Naive thymus-derived CD4-positive, alpha-beta T cell (primary cell): ENCODE data around the gene MRPL40. TPM values are rescaled to one million over a fixed set of nuclear protein-coding genes. Genes with fewer than 3 reads are reported as not detected.
A peak's percentile ranks its signal among the peaks of the same experiment; 100 is the strongest.

Experiments
- ATAC-seq: fragments of 150-1000 bp; cut with Tn5 transposase; 2 replicates; pipeline ENCODE4 v1.10.0; 2021; ENCODE audit warnings: mild to moderate bottlenecking, moderate library complexity
- CTCF ChIA-PET: fragments of 350-600 bp; sonication (Branson Sonifier 250); formaldehyde crosslinking; loops from one replicate; lab custom pipeline; 2021; ENCODE audit warnings: antibody characterized with exemption; lab: Charles Lee
- POLR2A ChIA-PET: fragments of 350-600 bp; sonication (Branson Sonifier 250); formaldehyde crosslinking; loops from one replicate; lab custom pipeline; 2021; ENCODE audit warnings: antibody characterized with exemption, inconsistent platforms; lab: Charles Lee
- DNase-seq, 9 donors: peaks; one replicate each; pipeline versions ENCODE4 v3.0.0 to v3.0.0-alpha.2; 2020 to 2022; ENCODE audit warnings: mixed read lengths in 1 of 9
- H3K27ac ChIP-seq: one replicate; pipeline ENCODE4 v1.7.0; 2013; ENCODE audit warnings: mild to moderate bottlenecking, low read depth, low read length, moderate library complexity
- H3K27me3 ChIP-seq, 2 donors: one replicate each; pipeline ENCODE4 v1.7.0; 2013; ENCODE audit warnings: low read length in 2 of 2, mild to moderate bottlenecking in 2 of 2, moderate library complexity in 2 of 2; ENCODE audit not compliant: control insufficient read depth in 2 of 2, insufficient read depth in 2 of 2
- H3K36me3 ChIP-seq, 3 experiments: 1 replicate in 2 of 3; 2 replicates in 1 of 3; pipeline ENCODE4 v1.7.0; 2013; ENCODE audit warnings: low read length in 3 of 3, mild to moderate bottlenecking in 3 of 3, moderate library complexity in 1 of 3; ENCODE audit not compliant: insufficient read depth in 3 of 3, control insufficient read depth in 2 of 3
- H3K4me1 ChIP-seq, 2 donors: one replicate each; pipeline ENCODE4 v1.7.0; 2013; ENCODE audit warnings: low read length in 2 of 2, mild to moderate bottlenecking in 2 of 2, moderate library complexity in 1 of 2; ENCODE audit not compliant: control insufficient read depth in 2 of 2, insufficient read depth in 2 of 2
- H3K4me3 ChIP-seq: 2 replicates; pipeline ENCODE4 v1.7.0; 2013; ENCODE audit warnings: mild to moderate bottlenecking, low read length
- H3K9me3 ChIP-seq, 3 experiments: 1 replicate in 2 of 3; 2 replicates in 1 of 3; pipeline ENCODE4 v1.7.0; 2013; ENCODE audit warnings: low read length in 3 of 3; ENCODE audit not compliant: control insufficient read depth in 2 of 3
- H3K27ac Mint-ChIP-seq, 9 donors: one replicate each; pipeline ENCODE4 v1.8.0; 2020 to 2022; ENCODE audit warnings: mixed read lengths in 9 of 9, mild to moderate bottlenecking in 8 of 9, moderate library complexity in 5 of 9, inconsistent platforms in 2 of 9
- H3K27me3 Mint-ChIP-seq, 5 donors: one replicate each; pipeline ENCODE4 v1.8.0; 2021 to 2022; ENCODE audit warnings: mixed read lengths in 5 of 5, mild to moderate bottlenecking in 1 of 5
- H3K36me3 Mint-ChIP-seq, 5 donors: one replicate each; pipeline ENCODE4 v1.8.0; 2020 to 2022; ENCODE audit warnings: mixed read lengths in 5 of 5, mild to moderate bottlenecking in 3 of 5, inconsistent platforms in 1 of 5
- H3K4me1 Mint-ChIP-seq, 7 donors: one replicate each; pipeline ENCODE4 v1.8.0; 2020 to 2022; ENCODE audit warnings: mixed read lengths in 7 of 7, mild to moderate bottlenecking in 3 of 7, inconsistent platforms in 1 of 7
- H3K4me3 Mint-ChIP-seq, 10 donors: one replicate each; pipeline ENCODE4 v1.8.0; 2020 to 2022; ENCODE audit warnings: mild to moderate bottlenecking in 10 of 10, mixed read lengths in 10 of 10, moderate library complexity in 6 of 10, inconsistent platforms in 2 of 10
- H3K9me3 Mint-ChIP-seq, 11 donors: one replicate each; pipeline ENCODE4 v1.8.0; 2020 to 2022; ENCODE audit warnings: mixed read lengths in 11 of 11, mild to moderate bottlenecking in 4 of 11, inconsistent platforms in 1 of 11, moderate library complexity in 1 of 11
- intact Hi-C, 2 donors: fragments of 100-400 bp; cut with micrococcal nuclease; formaldehyde crosslinking; loops; one replicate each; pipeline ENCODE4 v1.15.1; 2023
- polyA plus RNA-seq, 2 donors: library from polyadenylated mRNA; unstranded; fragments of 300-500 nt; fragmentation: Illumina TruSeq; gene quantifications; one replicate each; pipeline ENCODE4 v1.2.3, GENCODE V29; 2021
- total RNA-seq, 6 experiments: library from RNA in 5 of 6; stranded (reverse) in 5 of 6; gene quantifications; 1 replicate in 5 of 6; 2 replicates in 1 of 6; pipeline ENCODE4 v1.2.3 and lab custom pipeline; 2021 to 2026

Gene MRPL40
- total and polyA plus RNA-seq, 7 experiments from 2014 or later: 11.5 to 72.1 (median 17.2) TPM

DNA sequence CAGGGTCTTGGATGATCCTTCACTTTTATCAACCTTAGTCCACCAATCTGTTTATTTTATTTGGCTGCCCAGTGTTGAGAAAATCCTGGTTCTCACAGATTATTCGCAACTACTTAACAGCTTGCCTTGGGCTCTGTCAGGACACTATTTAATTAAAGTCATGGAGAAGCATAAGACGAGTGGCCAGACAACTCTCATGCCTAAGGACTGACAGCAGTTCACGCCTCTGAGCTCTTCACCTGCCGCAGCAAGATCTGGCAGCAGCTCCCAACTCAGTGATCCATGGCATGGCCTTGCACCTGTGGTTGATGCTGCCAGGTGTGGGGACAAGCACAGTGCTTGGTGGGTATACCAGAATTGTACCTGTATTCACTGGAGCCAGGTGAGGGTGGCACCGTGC lies 38.6 kb upstream of the MRPL40 start:
- Histone ChIP-seq H3K4me1 (no peaks in the 10 kb centered on the region), H3K27me3 (no peaks in the 10 kb centered on the region), H3K27ac (no peak overlapping the region), H3K9me3 (no peaks in the 10 kb centered on the region), H3K36me3 (peaks cover 21 to 89% (median 27%) of the 10 kb centered on the region in 3 experiments), H3K4me3 (no peak overlapping the region)
- DNase-seq (no peak), ATAC-seq (no peak)
- intact Hi-C loops: loop anchor here in 1 of 2 donors (5.0 kb wide), 1 partner anchor 239 kb away; no protein-coding TSS in a partner anchor
- CTCF ChIA-PET: interaction anchor here (0.8 kb wide), 1 partner anchor 29 kb away, joined by 3 read pairs; no protein-coding TSS in a partner anchor
- Mint-ChIP-seq H3K27ac (peak overlapping the region in 1 of 9 donors; percentile 47), H3K36me3 (peaks cover 7 to 57% (median 12%) of the 10 kb centered on the region in 5 donors), H3K9me3 (no peaks in the 10 kb centered on the region), H3K27me3 (no peaks in the 10 kb centered on the region), H3K4me3 (no peak overlapping the region), H3K4me1 (peaks cover 0 to 2% (median 0%) of the 10 kb centered on the region in 7 donors)
- POLR2A ChIA-PET: no interaction called here

DNA sequence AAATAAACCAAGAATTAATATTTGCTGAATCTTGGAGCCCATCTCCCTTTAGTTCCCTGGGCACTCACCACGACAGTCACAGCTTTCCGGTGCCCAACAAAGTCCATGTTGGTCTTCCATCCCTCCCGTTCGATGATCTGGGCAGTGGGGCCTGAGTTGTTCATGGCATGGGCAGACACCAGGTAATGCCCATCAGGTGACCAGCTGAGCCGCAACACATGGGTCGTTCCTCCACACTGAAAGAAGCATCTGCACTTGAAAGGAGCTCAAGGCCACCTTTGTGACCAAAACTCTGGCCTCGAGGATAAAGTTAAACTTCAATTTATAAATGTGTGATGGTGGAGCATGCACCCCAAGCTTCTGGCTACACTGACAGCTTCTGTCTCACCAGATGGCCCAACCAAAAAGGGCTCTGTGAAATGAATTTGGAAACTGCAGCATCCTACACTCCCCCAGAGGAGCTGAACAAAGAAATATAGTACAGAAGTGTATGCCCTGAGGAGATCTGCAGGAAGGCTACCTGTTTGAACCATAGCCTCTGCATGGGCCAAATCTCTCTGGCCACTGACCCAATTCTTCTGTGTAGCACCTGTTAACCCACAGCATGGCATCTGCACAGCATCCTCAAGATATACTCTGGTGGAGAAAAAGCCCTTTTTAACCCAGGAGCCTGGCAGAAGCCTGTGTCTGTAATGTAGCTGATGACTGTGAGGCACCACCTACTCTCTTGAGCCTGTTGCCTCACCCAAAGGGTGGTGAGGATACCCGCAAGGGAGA lies 37.9 kb upstream of the MRPL40 start:
- peaks cover 20 to 84% (median 27%) of the 10 kb centered on the region in 3 experiments for H3K36me3 ChIP-seq
- ChIA-PET CTCF (interaction anchor here (0.8 to 1.4 kb wide), 2 partner anchors 28 to 83 kb away, joined by 3 read pairs; no protein-coding TSS in a partner anchor), POLR2A (no interaction called here)
- no peaks in the 10 kb centered on the region for H3K27me3 ChIP-seq
- H3K4me3 Mint-ChIP-seq: no peak overlapping the region
- H3K27ac Mint-ChIP-seq: no peak overlapping the region
- peaks cover 7 to 57% (median 12%) of the 10 kb centered on the region in 5 donors for H3K36me3 Mint-ChIP-seq
- DNase-seq (no peak), ATAC-seq (no peak)
- no peak overlapping the region for H3K4me3 ChIP-seq
- intact Hi-C loops: loop anchor here in 1 of 2 donors (5.0 kb wide), 1 partner anchor 238 kb away; no protein-coding TSS in a partner anchor
- H3K4me1 ChIP-seq: no peaks in the 10 kb centered on the region
- no peaks in the 10 kb centered on the region for H3K9me3 Mint-ChIP-seq
- peaks cover 0 to 5% (median 0%) of the 10 kb centered on the region in 7 donors for H3K4me1 Mint-ChIP-seq
- no peaks in the 10 kb centered on the region for H3K9me3 ChIP-seq
- no peaks in the 10 kb centered on the region for H3K27me3 Mint-ChIP-seq
- H3K27ac ChIP-seq: no peak overlapping the region

DNA sequence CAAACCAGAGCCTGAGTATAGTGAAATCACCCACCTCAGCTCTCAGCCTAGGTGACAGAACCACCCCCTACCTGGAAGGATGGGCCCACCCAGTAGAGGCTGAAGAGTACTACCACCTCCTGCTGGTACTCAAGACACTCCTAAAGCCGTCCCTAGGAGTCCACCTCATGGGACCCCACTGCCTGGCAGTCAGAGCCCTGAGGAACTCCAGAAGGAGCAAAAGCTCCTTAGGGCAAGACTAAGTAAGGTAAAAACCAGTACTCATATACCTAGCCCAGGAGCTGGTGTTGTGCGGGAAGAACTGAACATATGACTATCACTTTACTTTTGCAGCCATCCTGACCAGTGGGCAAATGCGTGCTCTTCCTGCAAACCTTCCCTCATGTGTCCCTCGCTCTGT lies 37.1 kb upstream of the MRPL40 start:
- H3K9me3 Mint-ChIP-seq: no peaks in the 10 kb centered on the region
- intact Hi-C loops: no loop called here
- Histone ChIP-seq H3K4me1 (no peaks in the 10 kb centered on the region), H3K36me3 (peaks cover 20 to 82% (median 27%) of the 10 kb centered on the region in 3 experiments), H3K27ac (no peak overlapping the region), H3K4me3 (no peak overlapping the region), H3K9me3 (no peaks in the 10 kb centered on the region), H3K27me3 (no peaks in the 10 kb centered on the region)
- CTCF ChIA-PET: interaction anchor here (1.4 kb wide), 1 partner anchor 82 kb away, joined by 3 read pairs; no protein-coding TSS in a partner anchor
- POLR2A ChIA-PET: no interaction called here
- peaks cover 0 to 5% (median 0%) of the 10 kb centered on the region in 7 donors for H3K4me1 Mint-ChIP-seq
- ATAC-seq (no peak), DNase-seq (no peak)
- no peaks in the 10 kb centered on the region for H3K27me3 Mint-ChIP-seq
- H3K4me3 Mint-ChIP-seq: no peak overlapping the region
- peaks cover 7 to 55% (median 14%) of the 10 kb centered on the region in 5 donors for H3K36me3 Mint-ChIP-seq
- H3K27ac Mint-ChIP-seq: no peak overlapping the region

DNA sequence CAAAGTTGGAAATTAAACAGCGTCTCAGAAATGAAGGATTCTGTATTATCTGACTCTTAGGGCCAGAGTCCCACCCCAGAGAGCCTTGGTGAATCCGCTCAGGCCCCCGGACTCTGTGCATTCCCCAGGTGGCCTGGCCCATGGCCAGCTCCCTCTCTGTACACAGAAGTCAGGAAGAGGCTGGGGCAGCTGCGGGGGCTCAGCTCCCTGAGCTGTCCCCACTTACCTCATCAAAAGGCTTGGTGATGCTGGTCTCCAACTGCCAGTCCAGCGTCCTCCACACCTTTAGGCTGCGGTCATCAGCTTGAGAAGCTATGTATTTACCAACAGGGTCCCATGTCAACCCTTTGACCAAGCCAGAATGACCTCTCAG lies 35.8 kb upstream of the MRPL40 start:
- intact Hi-C loops: no loop called here
- Mint-ChIP-seq H3K36me3 (peaks cover 6 to 63% (median 22%) of the 10 kb centered on the region in 5 donors), H3K27me3 (no peaks in the 10 kb centered on the region), H3K4me3 (no peak overlapping the region), H3K9me3 (no peaks in the 10 kb centered on the region), H3K27ac (no peak overlapping the region), H3K4me1 (peaks cover 0 to 5% (median 0%) of the 10 kb centered on the region in 7 donors)
- no peaks in the 10 kb centered on the region for H3K9me3 ChIP-seq
- no peaks in the 10 kb centered on the region for H3K27me3 ChIP-seq
- CTCF ChIA-PET: no interaction called here
- no peak for ATAC-seq
- POLR2A ChIA-PET: interaction anchor here (0.6 kb wide), 1 partner anchor 24 kb away, joined by 3 read pairs; no protein-coding TSS in a partner anchor
- no peak overlapping the region for H3K27ac ChIP-seq
- DNase-seq: no peak
- H3K36me3 ChIP-seq: peaks cover 16 to 71% (median 20%) of the 10 kb centered on the region in 3 experiments
- H3K4me1 ChIP-seq: no peaks in the 10 kb centered on the region
- H3K4me3 ChIP-seq: no peak overlapping the region

DNA sequence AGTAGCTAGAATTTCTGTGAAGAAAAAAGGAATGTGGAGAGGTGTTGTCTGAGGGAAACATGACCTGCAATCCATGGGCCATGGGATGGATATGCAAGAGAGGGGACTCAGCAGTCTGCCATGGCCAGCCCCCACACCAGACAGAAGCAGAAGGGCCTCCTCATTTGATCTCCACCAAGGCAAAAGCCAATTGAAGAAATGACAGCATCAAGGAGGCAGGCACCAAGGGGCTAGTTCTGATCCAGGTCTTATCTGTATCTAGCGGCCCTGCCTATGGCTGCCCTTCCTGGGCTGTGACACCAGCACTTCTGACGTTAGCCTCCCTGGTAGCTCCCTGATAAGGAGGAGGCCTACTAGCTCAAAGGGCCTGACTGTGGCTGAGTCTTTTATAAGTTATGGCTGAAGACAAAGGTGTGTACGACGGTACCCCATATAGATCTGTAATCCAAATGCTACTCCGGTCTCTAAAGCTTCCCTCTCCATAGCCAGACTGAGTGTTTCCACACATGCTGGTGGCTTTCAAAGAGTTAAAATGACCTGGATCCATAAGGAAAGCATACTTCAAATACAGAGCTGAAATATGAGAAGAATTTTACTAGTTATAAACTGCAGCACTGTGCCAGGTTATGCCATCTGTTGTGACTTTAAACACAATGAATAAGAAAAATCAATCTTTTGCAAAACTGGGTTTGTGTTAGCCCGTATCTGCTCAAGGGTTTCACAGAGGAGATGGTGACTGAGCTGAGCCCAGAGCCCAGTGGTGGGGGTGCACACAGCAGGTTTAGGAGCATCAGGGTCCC lies 35.2 kb upstream of the MRPL40 start:
- Histone ChIP-seq H3K27ac (no peak overlapping the region), H3K9me3 (no peaks in the 10 kb centered on the region), H3K27me3 (no peaks in the 10 kb centered on the region), H3K36me3 (peaks cover 12 to 65% (median 20%) of the 10 kb centered on the region in 3 experiments), H3K4me1 (no peaks in the 10 kb centered on the region), H3K4me3 (no peak overlapping the region)
- no peaks in the 10 kb centered on the region for H3K27me3 Mint-ChIP-seq
- H3K4me3 Mint-ChIP-seq: no peak overlapping the region
- CTCF ChIA-PET: no interaction called here
- DNase-seq (no peak), ATAC-seq (no peak)
- peaks cover 6 to 68% (median 25%) of the 10 kb centered on the region in 5 donors for H3K36me3 Mint-ChIP-seq
- POLR2A ChIA-PET: interaction anchor here (0.6 kb wide), 1 partner anchor 25 kb away, joined by 3 read pairs; no protein-coding TSS in a partner anchor
- no peak overlapping the region for H3K27ac Mint-ChIP-seq
- peaks cover 0 to 5% (median 2%) of the 10 kb centered on the region in 7 donors for H3K4me1 Mint-ChIP-seq
- intact Hi-C loops: no loop called here
- no peaks in the 10 kb centered on the region for H3K9me3 Mint-ChIP-seq

DNA sequence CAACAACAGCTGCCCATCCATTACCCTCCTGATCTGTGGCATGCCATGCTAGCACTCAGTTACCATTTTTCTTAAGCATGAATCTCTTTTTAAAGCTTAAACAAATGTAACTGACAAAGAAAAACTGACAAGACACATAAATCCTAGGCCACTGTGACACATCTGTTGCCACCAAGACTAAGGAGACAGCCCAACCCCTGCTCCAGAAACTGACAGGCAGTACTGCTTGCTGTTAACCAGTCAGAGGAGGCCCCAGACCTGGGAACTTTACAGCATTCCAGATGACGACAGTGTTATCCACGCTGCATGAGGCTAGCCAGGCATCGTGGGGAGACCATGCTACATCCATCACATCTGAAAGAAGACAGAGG lies 34.6 kb upstream of the MRPL40 start:
- no peaks in the 10 kb centered on the region for H3K4me1 ChIP-seq
- no peak overlapping the region for H3K4me3 Mint-ChIP-seq
- no peak for ATAC-seq

More for the DNA sequence above, 34.6 kb upstream of the MRPL40 start:
- ChIA-PET CTCF (no interaction called here), POLR2A (no interaction called here)
- Mint-ChIP-seq H3K9me3 (no peaks in the 10 kb centered on the region), H3K36me3 (peaks cover 6 to 64% (median 25%) of the 10 kb centered on the region in 5 donors), H3K4me1 (peaks cover 0 to 5% (median 2%) of the 10 kb centered on the region in 7 donors), H3K27ac (no peak overlapping the region), H3K27me3 (no peaks in the 10 kb centered on the region)
- intact Hi-C loops: no loop called here
- no peaks in the 10 kb centered on the region for H3K27me3 ChIP-seq
- no peaks in the 10 kb centered on the region for H3K9me3 ChIP-seq
- peaks cover 7 to 59% (median 20%) of the 10 kb centered on the region in 3 experiments for H3K36me3 ChIP-seq
- no peak for DNase-seq
- no peak overlapping the region for H3K4me3 ChIP-seq
- H3K27ac ChIP-seq: no peak overlapping the region
